ENCODE results near the gene RHOBTB3. TPM values are rescaled to one million over a fixed set of nuclear protein-coding genes. Genes with fewer than 3 reads are reported as not detected.
"Not testable (repeated sequence)": the region's sequence is repeated elsewhere in the genome, so short reads cannot be mapped to it uniquely, and the experiment has no call there.

The RHOBTB3 gene
- total RNA-seq, 4 donors from 2014 or later: 40.1 to 95.7 (median 71.0) TPM

GRCh38 chr5:95812074-95812471 lies 80.9 kb downstream of the RHOBTB3 start:
- Histone ChIP-seq H3K36me3 (peaks cover 0 to 21% (median 0%) of the 10 kb centered on the region in 3 donors), H3K4me1 (peaks cover 12 to 73% (median 16%) of the 10 kb centered on the region in 4 donors), H3K4me3 (no peak overlapping the region), H3K27me3 (no peaks in the 10 kb centered on the region), H3K27ac (peak overlapping the region in 2 of 4 donors; percentile 38 to 39), H3K9me3 (no peaks in the 10 kb centered on the region)
- no peak for TF ChIP-seq POLR2A (IDR thresholded peaks at IDR 0.05)
- TF ChIP-seq CTCF (IDR thresholded peaks at IDR 0.05): no peak
- DNase-seq: no peak

GRCh38 chr5:95813035-95813434 lies 81.9 kb downstream of the RHOBTB3 start:
- peaks cover 0 to 21% (median 0%) of the 10 kb centered on the region in 3 donors for H3K36me3 ChIP-seq
- H3K27me3 ChIP-seq, H3K9me3 ChIP-seq, H3K4me3 ChIP-seq: not testable (repeated sequence)
- peaks cover 10 to 80% (median 16%) of the 10 kb centered on the region in 4 donors for H3K4me1 ChIP-seq
- peak overlapping the region in 1 of 4 donors; percentile 38 for H3K27ac ChIP-seq
- DNase-seq: peak in 1 of 3 donors; percentile 65

GRCh38 chr5:95815155-95815729 lies 84.1 kb downstream of the RHOBTB3 start:
- Histone ChIP-seq H3K4me3 (no peak overlapping the region), H3K27me3 (no peaks in the 10 kb centered on the region), H3K36me3 (peaks cover 0 to 21% (median 0%) of the 10 kb centered on the region in 3 donors), H3K9me3 (no peaks in the 10 kb centered on the region), H3K4me1 (peaks cover 3 to 74% (median 7%) of the 10 kb centered on the region in 4 donors), H3K27ac (peak overlapping the region in 1 of 4 donors; percentile 5)
- no peak for DNase-seq
- TF ChIP-seq CTCF (IDR thresholded peaks at IDR 0.05): no peak
- no peak for TF ChIP-seq POLR2A (IDR thresholded peaks at IDR 0.05)

- DNase-seq: no peak
- no peak for TF ChIP-seq CTCF (IDR thresholded peaks at IDR 0.05)
- TF ChIP-seq POLR2A (IDR thresholded peaks at IDR 0.05): no peak
- peaks cover 0 to 21% (median 0%) of the 10 kb centered on the region in 3 donors for H3K36me3 ChIP-seq
- no peak overlapping the region for H3K4me3 ChIP-seq
- peak overlapping the region in 1 of 4 donors; percentile 74 for H3K27ac ChIP-seq
- no peaks in the 10 kb centered on the region for H3K9me3 ChIP-seq
- no peaks in the 10 kb centered on the region for H3K27me3 ChIP-seq
- peaks cover 0 to 75% (median 7%) of the 10 kb centered on the region in 4 donors for H3K4me1 ChIP-seq
These were observed 85.2 kb downstream of the RHOBTB3 start for GRCh38 chr5:95816341-95816740.

- Histone ChIP-seq H3K36me3 (peaks cover 0 to 21% (median 0%) of the 10 kb centered on the region in 3 donors), H3K4me1 (peaks cover 0 to 76% (median 7%) of the 10 kb centered on the region in 4 donors), H3K27me3 (no peaks in the 10 kb centered on the region), H3K9me3 (no peaks in the 10 kb centered on the region), H3K4me3 (peak overlapping the region in 2 of 4 donors; percentile 66 to 94), H3K27ac (peak overlapping the region; percentile 14 to 74 (median 55))
- no peak for DNase-seq
- no peak for TF ChIP-seq POLR2A (IDR thresholded peaks at IDR 0.05)
- TF ChIP-seq CTCF (IDR thresholded peaks at IDR 0.05): no peak
These were observed 85.6 kb downstream of the RHOBTB3 start for GRCh38 chr5:95816776-95817175.

- peak overlapping the region in 2 of 4 donors; percentile 66 to 94 for H3K4me3 ChIP-seq
- H3K27ac ChIP-seq: peak overlapping the region; percentile 14 to 74 (median 55)
- no peaks in the 10 kb centered on the region for H3K9me3 ChIP-seq
- H3K36me3 ChIP-seq: peaks cover 0 to 21% (median 0%) of the 10 kb centered on the region in 3 donors
- H3K27me3 ChIP-seq: no peaks in the 10 kb centered on the region
- DNase-seq: peak in 1 of 3 donors; percentile 64
- TF ChIP-seq CTCF (IDR thresholded peaks at IDR 0.05) (no peak), POLR2A (IDR thresholded peaks at IDR 0.05) (no peak)
- H3K4me1 ChIP-seq: peaks cover 0 to 69% (median 7%) of the 10 kb centered on the region in 4 donors
These were observed 86.3 kb downstream of the RHOBTB3 start for GRCh38 chr5:95817430-95817829.
